ENCODE measurements around the gene ST6GALNAC6.
"Not testable (repeated sequence)": the region's sequence is repeated elsewhere in the genome, so short reads cannot be mapped to it uniquely, and the experiment has no call there.

ST6GALNAC6 gene

DNA sequence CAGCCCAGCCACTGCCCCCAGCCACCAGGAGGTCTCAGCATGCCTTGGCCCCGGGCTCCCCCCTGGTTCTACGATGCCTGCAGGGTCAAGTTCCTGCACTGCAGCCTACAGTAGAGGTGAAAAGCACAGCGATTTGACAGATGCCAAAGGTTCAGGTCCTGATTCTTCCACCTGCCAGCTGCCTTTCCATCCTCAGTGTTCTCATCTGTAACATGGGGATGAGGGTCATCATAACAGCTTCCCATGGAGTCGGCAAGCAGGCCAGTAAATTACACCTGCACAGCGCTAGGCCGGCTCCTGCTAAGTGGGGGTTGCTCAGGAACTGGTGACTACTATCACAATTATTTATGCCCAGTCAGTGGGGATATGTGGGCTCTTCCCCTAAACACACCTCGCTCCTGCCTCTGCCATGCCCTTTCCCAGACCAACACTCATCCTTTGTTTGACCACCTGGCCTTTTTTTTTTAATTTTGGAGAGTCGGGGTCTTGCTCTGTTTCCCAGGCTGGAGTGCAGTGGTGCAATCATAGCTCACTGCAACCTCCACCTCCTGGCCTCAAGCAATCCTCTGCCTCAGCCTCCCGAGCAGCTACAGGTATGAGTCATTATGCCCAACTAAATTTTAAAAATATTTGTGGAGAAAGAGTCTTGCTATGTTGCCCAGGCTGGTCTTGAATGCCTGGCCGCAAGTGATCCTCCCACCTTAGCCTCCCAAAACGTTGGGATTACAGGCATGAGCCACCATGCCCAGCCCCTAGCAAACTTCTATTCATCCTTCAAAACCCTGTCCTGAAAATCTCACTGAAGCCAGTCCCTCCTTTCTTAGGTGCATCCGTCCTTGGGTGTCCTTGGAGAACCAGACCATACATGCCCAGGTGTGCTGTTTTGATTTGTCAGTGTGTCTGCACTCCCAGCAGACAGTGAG lies 51.3 kb downstream of the ST6GALNAC6 start:
- no peak overlapping the region for H3K27ac Mint-ChIP-seq
- peaks cover 28% of the 10 kb centered on the region for H3K9me3 Mint-ChIP-seq
- peaks cover 36% of the 10 kb centered on the region for H3K36me3 Mint-ChIP-seq (ENCODE audit: low read depth)
- no peaks in the 10 kb centered on the region for H3K27me3 Mint-ChIP-seq (ENCODE audit: low read depth)
- H3K4me3 Mint-ChIP-seq: no peak overlapping the region
- no peak for DNase-seq (ENCODE audit: low spot score)
- peaks cover 13% of the 10 kb centered on the region for H3K4me1 Mint-ChIP-seq (ENCODE audit: low read depth)

DNA sequence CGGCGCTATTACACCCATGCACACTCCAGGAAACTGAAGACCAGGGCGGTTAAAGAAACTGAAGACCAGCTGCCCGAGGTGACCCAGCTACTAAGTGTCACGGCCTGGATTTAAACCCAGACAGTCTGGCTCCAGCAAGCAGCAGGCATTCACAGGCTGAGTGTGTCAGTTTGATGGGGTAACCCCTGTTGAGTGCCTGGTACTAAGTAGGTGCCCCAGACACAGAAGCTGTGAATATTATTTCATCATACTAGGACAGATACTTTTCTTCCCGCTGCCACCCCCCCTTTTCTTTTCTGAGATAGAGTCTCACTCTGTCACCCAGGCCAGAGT lies 52.3 kb downstream of the ST6GALNAC6 start:
- Mint-ChIP-seq H3K27ac (no peak overlapping the region), H3K4me3 (no peak overlapping the region), H3K27me3 (ENCODE audit: low read depth) (no peaks in the 10 kb centered on the region), H3K36me3 (ENCODE audit: low read depth) (peaks cover 29% of the 10 kb centered on the region), H3K9me3 (peaks cover 26% of the 10 kb centered on the region), H3K4me1 (ENCODE audit: low read depth) (peaks cover 6% of the 10 kb centered on the region)
- DNase-seq (ENCODE audit: low spot score): no peak

DNA sequence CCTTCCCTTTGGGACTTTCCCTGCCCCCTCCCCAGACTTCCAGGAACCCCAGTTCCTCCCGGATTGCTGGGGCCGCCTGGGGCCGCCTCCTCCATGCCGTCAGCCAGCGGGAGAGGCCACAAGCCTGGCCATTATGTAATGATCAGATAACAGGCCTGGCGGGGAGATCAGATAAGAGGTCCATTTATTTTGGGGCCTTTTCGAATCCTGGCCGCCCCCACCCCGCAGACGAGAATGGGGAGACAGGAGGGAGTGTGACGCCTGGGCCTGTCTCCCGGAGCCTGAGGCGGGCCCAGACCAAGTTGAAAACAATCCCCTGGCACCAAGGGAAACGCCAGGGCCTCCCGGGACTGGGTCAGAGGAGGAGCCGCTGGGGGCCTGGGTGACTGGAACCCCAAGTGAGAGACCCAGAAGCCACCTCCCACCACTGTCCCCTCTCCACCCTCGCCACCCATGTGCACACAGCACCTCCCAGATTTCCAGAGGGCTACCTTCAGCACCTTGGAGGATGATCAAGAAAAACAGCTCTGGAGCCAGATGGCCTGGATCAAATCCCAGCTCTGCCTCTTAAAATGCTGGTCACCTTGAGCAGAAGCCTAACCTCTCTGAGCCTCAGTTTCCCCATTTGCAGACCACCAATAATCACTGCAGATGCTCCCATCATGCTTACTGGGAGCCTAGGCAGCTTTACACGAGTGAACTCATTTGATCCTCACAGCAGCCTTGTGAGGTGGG lies 52.8 kb downstream of the ST6GALNAC6 start:
- DNase-seq (ENCODE audit: low spot score): no peak
- no peak overlapping the region for H3K4me3 Mint-ChIP-seq
- no peak overlapping the region for H3K27ac Mint-ChIP-seq
- H3K27me3 Mint-ChIP-seq (ENCODE audit: low read depth): no peaks in the 10 kb centered on the region
- peaks cover 25% of the 10 kb centered on the region for H3K36me3 Mint-ChIP-seq (ENCODE audit: low read depth)
- H3K9me3 Mint-ChIP-seq: peaks cover 25% of the 10 kb centered on the region
- H3K4me1 Mint-ChIP-seq (ENCODE audit: low read depth): peaks cover under 1% of the 10 kb centered on the region

DNA sequence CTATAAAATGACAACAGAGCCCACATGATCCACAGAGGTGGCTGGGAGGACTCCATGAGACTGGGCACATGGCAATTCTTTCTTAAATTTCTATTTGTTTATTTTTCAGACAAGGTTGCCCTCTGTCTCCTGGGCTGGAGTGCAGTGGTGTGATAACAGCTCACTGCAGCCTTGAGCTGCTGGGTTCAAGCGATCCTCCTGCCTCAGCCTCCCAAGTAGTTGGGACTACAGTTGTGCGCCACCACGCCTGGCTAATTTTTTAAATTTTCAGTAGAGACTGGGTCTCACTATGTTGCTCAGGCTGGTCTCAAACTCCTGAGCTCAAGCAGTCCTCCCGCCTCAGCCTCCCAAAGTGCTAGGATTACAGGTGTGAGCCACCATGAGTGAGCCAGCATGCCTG lies 53.8 kb downstream of the ST6GALNAC6 start:
- H3K36me3 Mint-ChIP-seq (ENCODE audit: low read depth): peaks cover 17% of the 10 kb centered on the region
- DNase-seq (ENCODE audit: low spot score); H3K27me3 Mint-ChIP-seq (ENCODE audit: low read depth); H3K27ac Mint-ChIP-seq; H3K4me1 Mint-ChIP-seq (ENCODE audit: low read depth); H3K4me3 Mint-ChIP-seq: not testable (repeated sequence)
- H3K9me3 Mint-ChIP-seq: peaks cover 23% of the 10 kb centered on the region

DNA sequence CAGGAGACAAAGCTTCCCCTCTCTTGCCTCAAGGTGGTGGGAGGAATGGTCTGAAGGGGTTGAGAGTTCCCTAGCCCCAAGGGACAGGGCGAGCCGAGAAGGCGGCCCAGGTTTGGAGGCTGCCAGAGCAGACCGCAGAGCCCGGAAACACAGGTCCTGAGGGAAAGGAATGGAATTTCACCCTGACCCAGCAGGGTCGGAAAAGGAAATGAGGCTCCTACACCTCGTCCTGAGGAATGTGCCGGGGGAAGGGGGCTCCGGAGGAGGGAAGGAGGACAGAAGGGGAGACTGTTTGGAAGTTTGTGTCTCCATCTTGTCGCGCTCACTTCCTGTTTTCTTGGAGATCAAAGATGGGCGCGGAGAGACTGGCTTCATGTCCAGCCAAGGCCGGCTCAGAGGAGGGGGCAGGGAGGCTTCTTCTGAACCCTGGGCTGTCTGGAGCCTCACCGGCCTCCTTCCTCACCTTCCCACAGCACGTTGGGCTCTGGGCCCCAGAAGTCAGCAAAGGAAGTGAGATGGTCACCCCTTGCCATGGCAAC lies 54.5 kb downstream of the ST6GALNAC6 start:
- H3K27ac Mint-ChIP-seq: no peak overlapping the region
- no peaks in the 10 kb centered on the region for H3K27me3 Mint-ChIP-seq (ENCODE audit: low read depth)
- peaks cover 18% of the 10 kb centered on the region for H3K9me3 Mint-ChIP-seq
- H3K4me3 Mint-ChIP-seq: no peak overlapping the region
- DNase-seq (ENCODE audit: low spot score): no peak
- H3K36me3 Mint-ChIP-seq (ENCODE audit: low read depth): peaks cover 14% of the 10 kb centered on the region
- no peaks in the 10 kb centered on the region for H3K4me1 Mint-ChIP-seq (ENCODE audit: low read depth)

DNA sequence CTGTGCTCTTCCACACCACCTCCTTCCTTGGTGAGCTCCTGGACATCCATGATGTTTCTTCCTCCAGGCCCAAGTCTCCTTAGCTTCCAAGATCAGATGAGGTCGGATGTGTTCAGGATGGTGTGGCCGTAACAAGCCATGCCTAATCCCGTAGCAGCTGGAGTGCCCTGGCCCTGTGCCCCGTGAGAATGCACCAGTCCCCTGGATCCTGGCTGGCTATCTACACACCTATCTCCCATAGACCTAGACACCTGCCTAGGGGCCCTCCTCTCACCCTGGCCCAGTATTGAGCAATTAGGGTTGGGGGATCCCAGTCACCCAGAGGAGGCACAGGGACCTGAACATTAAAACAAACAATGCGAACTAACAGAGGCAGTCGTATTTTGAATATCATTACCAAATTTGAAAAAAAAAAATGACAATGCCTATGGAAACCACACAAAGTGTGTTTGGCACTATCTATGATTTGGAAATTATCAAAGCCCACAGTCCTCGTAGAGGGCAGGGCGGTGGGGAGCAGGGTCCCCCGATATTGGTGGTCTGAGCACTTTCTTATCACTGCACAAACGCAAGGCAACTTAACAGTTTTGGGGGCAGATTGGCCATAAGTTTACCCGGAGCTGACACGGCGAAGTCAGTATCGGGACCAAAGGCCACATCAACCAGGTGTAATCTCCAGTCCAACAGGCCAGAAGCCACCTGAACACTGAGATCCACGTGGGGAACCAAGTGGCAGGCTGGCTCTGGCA lies 58.1 kb downstream of the ST6GALNAC6 start:
- H3K4me1 Mint-ChIP-seq (ENCODE audit: low read depth): no peaks in the 10 kb centered on the region
- H3K4me3 Mint-ChIP-seq: no peak overlapping the region
- H3K27ac Mint-ChIP-seq: no peak overlapping the region
- no peaks in the 10 kb centered on the region for H3K27me3 Mint-ChIP-seq (ENCODE audit: low read depth)
- no peak for DNase-seq (ENCODE audit: low spot score)
- H3K9me3 Mint-ChIP-seq: no peaks in the 10 kb centered on the region
- H3K36me3 Mint-ChIP-seq (ENCODE audit: low read depth): no peaks in the 10 kb centered on the region

DNA sequence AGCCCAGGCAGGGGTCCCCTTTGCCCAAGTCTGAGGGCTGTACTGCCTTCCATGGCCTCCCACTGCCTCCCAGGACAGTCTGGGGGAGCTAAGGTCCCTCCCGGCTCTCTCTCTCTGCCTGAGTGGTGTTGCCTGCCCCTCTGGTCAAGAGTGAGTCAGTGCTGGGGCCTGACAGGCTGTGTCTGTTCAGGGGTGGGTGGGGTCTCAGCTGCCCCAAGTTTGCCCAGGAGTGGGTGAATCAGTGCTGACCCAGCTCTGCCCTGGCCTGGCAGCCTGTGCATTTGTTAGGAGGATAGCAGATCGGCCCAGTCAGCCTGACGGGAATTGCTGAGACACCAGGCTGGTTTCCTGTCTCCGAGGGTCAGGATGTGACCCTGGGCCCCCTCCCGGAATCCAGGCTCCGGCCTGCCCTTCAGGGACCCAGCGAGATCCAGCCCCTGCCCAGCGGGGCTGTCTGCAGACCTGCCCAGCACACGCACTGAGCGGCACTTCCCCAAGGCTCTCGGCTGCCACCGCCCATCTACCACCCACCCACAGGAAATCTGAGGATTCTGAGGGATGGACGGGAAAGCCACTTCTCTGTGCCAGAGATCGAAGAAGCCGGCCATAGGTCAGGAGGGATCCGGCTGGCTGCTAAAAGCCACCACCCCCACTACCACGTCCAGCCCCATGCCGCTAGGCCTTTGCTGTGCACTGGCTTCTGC lies 60.9 kb downstream of the ST6GALNAC6 start:
- H3K4me1 Mint-ChIP-seq (ENCODE audit: low read depth): no peaks in the 10 kb centered on the region
- H3K27me3 Mint-ChIP-seq (ENCODE audit: low read depth): no peaks in the 10 kb centered on the region
- no peaks in the 10 kb centered on the region for H3K36me3 Mint-ChIP-seq (ENCODE audit: low read depth)
- H3K9me3 Mint-ChIP-seq: no peaks in the 10 kb centered on the region
- H3K27ac Mint-ChIP-seq: no peak overlapping the region
- H3K4me3 Mint-ChIP-seq: no peak overlapping the region
- DNase-seq (ENCODE audit: low spot score): no peak

DNA sequence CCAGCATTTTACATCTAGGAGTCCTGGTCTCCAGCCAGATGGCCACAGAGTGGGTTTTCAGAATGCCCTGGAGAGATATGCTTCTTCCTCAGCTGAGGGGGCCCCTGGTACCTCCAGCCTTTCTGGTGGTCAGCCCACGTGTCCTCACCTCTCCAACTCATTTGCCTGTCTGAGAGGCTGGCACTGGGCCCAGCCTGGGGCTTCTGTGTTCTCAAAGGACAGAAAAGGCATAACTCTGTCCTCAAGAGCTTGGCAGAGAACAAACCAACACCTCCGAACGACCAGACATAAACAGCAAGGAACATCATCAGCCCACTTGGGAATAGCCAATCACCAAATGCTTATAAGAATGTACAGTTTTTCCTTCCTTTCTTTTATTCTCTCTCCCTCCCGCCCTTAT lies 62.1 kb downstream of the ST6GALNAC6 start:
- no peaks in the 10 kb centered on the region for H3K27me3 Mint-ChIP-seq (ENCODE audit: low read depth)
- H3K27ac Mint-ChIP-seq: no peak overlapping the region
- no peaks in the 10 kb centered on the region for H3K9me3 Mint-ChIP-seq
- no peak overlapping the region for H3K4me3 Mint-ChIP-seq
- no peak for DNase-seq (ENCODE audit: low spot score)
- peaks cover 1% of the 10 kb centered on the region for H3K4me1 Mint-ChIP-seq (ENCODE audit: low read depth)
- no peaks in the 10 kb centered on the region for H3K36me3 Mint-ChIP-seq (ENCODE audit: low read depth)

DNA sequence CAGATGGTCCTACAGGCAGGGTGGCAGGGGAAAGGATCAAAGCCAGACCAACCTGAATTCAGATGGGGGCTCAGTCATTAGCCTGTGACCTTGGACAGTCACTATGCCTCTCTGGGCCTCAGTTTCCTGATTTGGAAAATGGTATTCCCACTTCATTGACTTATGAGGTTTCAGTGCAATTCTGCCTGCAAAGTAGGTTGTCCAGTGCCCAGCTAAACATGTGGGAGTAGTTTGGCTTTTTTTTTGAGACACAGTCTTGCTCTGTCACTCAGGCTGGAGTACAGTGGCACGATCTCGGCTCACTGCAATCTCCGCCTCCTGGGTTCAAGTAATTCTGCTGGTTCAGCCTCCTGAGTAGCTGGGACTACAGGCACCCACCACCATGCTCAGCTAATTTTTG lies 62.8 kb downstream of the ST6GALNAC6 start:
- DNase-seq (ENCODE audit: low spot score); H3K4me1 Mint-ChIP-seq (ENCODE audit: low read depth); H3K36me3 Mint-ChIP-seq (ENCODE audit: low read depth); H3K27me3 Mint-ChIP-seq (ENCODE audit: low read depth); H3K27ac Mint-ChIP-seq; H3K4me3 Mint-ChIP-seq; H3K9me3 Mint-ChIP-seq: not testable (repeated sequence)

DNA sequence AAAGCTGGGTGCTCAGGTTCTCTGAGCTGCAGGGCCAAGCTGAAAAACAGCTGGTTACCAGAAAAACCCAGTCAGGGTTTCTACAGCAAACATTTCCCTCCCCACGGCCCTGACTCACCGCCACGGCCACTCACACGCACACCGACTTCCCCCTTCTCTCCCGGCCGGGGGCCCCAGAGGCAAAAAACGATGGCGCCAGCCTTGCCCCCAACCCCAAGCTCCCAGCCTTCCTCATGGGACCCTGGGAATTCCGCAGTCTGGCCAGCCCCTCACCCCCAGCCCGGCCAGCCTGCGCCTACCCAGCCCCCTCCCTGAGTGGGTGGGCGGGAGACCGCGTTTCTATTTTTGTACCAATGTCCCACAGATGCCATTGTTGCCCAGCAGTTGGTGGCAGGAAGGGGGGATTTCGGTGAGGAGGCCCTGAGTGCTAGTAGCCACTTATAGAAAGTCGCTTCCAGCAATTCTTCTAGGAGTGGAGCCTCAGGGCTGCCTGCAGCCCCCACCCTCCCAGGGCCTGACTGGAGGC lies 63.3 kb downstream of the ST6GALNAC6 start:
- DNase-seq (ENCODE audit: low spot score): no peak
- Mint-ChIP-seq H3K4me1 (ENCODE audit: low read depth) (peaks cover 2% of the 10 kb centered on the region), H3K9me3 (no peaks in the 10 kb centered on the region), H3K36me3 (ENCODE audit: low read depth) (no peaks in the 10 kb centered on the region), H3K27ac (no peak overlapping the region), H3K27me3 (ENCODE audit: low read depth) (no peaks in the 10 kb centered on the region), H3K4me3 (no peak overlapping the region)
